Pancreas (tissue), 10 donors: ENCODE data around the gene TLL2. TPM values are rescaled to one million over a fixed set of nuclear protein-coding genes. Genes with fewer than 3 reads are reported as not detected.

ENCODE experiments used
- ATAC-seq, 4 donors: fragments of 200-7000 bp; cut with Tn5 transposase; one replicate each; pipeline versions ENCODE4 v1.8.0 to v1.9.1; 2020; ENCODE audit warnings: mild to moderate bottlenecking in 4 of 4, moderate library complexity in 4 of 4
- DNase-seq, 6 donors: peaks; one replicate each; pipeline ENCODE4 v3.0.0-alpha.2; 2020
- FAIRE-seq: peaks from 2 replicates; lab custom pipeline; 2012; peaks lifted over from hg19 to GRCh38; lab: Jason Lieb, UNC
- H3K27ac ChIP-seq, 4 donors: fragments of 200-600 bp; sonication (generic); 1 replicate in 3 of 4; 2 replicates in 1 of 4; pipeline versions ENCODE4 v1.5.0 to v1.8.0; 2020
- H3K27me3 ChIP-seq, 4 donors: fragments of 200-600 bp; one replicate each; pipeline ENCODE4 v1.8.0; 2021
- H3K36me3 ChIP-seq, 3 donors: fragments of 200-600 bp; sonication (generic) in 1 of 3; one replicate each; pipeline versions ENCODE4 v1.5.0 to v1.8.0; 2020 to 2021
- H3K4me1 ChIP-seq, 3 donors: fragments of 200-600 bp; one replicate each; pipeline ENCODE4 v1.8.0; 2021
- H3K4me3 ChIP-seq, 4 donors: fragments of 200-600 bp; sonication (generic) in 2 of 4; one replicate each; pipeline versions ENCODE4 v1.5.0 to v1.8.0; 2020 to 2021
- H3K9me3 ChIP-seq, 4 donors: fragments of 200-600 bp; one replicate each; pipeline ENCODE4 v1.8.0; 2021
- WGBS, 2 donors: extraction: QIAGEN DNeasy Blood & Tissue Kit; methylation state at CpG; one replicate each; pipeline ENCODE4 v1.1.7; 2013; 5-methylcytosine and 5-hydroxymethylcytosine counted together
- intact Hi-C, 3 donors: fragments of 100-400 bp; cut with DNase I; formaldehyde crosslinking; loops; one replicate each; pipeline versions ENCODE4 v1.11.1 to v1.14.2; 2022
- polyA plus RNA-seq, 2 donors: library from polyadenylated mRNA; stranded (reverse); fragments of 200-250 nt; gene quantifications; one replicate each; pipeline ENCODE4 v1.2.3, GENCODE V29; 2013
- total RNA-seq, 6 donors: library from RNA; stranded (reverse); fragmentation: NEBNext Ultra II Directional in 4 of 6; extraction: Animal tissue kit (Norgen Biotek cat#: 25700) in 4 of 6; gene quantifications; one replicate each; pipeline versions ENCODE4 v1.2.1 to v1.2.4, GENCODE V29; 2021 to 2023
- TF ChIP-seq, protein P1 (sequence below), 4 donors: fragments of 200-600 bp; sonication (generic) in 3 of 4; IDR thresholded peaks; one replicate each; pipeline versions ENCODE4 v1.5.0 to v1.8.0; 2021; ENCODE audit warnings: antibody characterized with exemption in 4 of 4
- donor health status: healthy with polysubstance abuse.
- donor health status: DM: no; HTN: no; CAD: no; lungs with moderate emphysema.
- donor health status: DM: no; HTN: no; CAD: no.
- donor health status: control.
- donor health status: control.
- donor health status: Bipolar disorder and iron deficiency.
- donor health status: DM: yes; HTN: yes; CAD: no.
- donor health status: DM: no; HTN: no; CAD: no.
- donor health status: DM: no; HTN: no; CAD: no.
- donor health status: DM: yes; HTN: yes; CAD: no.

The TLL2 gene
- total and polyA plus RNA-seq, 8 donors = 0.14 to 0.97 (median 0.27) TPM

- DNase-seq (no peak), ATAC-seq (no peak), FAIRE-seq (no peak)
- no peaks in the 10 kb centered on the region for H3K27me3 ChIP-seq
- intact Hi-C loops = no loop called here
- TF ChIP-seq, protein P1, sequence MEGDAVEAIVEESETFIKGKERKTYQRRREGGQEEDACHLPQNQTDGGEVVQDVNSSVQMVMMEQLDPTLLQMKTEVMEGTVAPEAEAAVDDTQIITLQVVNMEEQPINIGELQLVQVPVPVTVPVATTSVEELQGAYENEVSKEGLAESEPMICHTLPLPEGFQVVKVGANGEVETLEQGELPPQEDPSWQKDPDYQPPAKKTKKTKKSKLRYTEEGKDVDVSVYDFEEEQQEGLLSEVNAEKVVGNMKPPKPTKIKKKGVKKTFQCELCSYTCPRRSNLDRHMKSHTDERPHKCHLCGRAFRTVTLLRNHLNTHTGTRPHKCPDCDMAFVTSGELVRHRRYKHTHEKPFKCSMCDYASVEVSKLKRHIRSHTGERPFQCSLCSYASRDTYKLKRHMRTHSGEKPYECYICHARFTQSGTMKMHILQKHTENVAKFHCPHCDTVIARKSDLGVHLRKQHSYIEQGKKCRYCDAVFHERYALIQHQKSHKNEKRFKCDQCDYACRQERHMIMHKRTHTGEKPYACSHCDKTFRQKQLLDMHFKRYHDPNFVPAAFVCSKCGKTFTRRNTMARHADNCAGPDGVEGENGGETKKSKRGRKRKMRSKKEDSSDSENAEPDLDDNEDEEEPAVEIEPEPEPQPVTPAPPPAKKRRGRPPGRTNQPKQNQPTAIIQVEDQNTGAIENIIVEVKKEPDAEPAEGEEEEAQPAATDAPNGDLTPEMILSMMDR (IDR thresholded peaks at IDR 0.05) = no peak
- H3K27ac ChIP-seq = no peak overlapping the region
- WGBS, 2 donors = 56 to 73% methylated on average over 3 of the region's 3 CpGs
- no peak overlapping the region for H3K4me3 ChIP-seq
- no peaks in the 10 kb centered on the region for H3K4me1 ChIP-seq
- H3K36me3 ChIP-seq = no peaks in the 10 kb centered on the region
- H3K9me3 ChIP-seq = no peaks in the 10 kb centered on the region
Measured at GRCh38 chr10:96366508-96366907, 147.2 kb downstream of the TLL2 start.

GRCh38 chr10:96365571-96365970 lies 148.2 kb downstream of the TLL2 start:
- Histone ChIP-seq H3K36me3 (no peaks in the 10 kb centered on the region), H3K9me3 (no peaks in the 10 kb centered on the region), H3K27me3 (no peaks in the 10 kb centered on the region), H3K4me1 (no peaks in the 10 kb centered on the region), H3K27ac (no peak overlapping the region), H3K4me3 (no peak overlapping the region)
- ATAC-seq (no peak), FAIRE-seq (no peak), DNase-seq (no peak)
- 91 to 94% methylated on average over 3 of the region's 3 CpGs for WGBS, 2 donors
- intact Hi-C loops = no loop called here
- TF ChIP-seq, protein P1 (IDR thresholded peaks at IDR 0.05) = no peak

GRCh38 chr10:96360766-96361165 lies 153.0 kb downstream of the TLL2 start:
- H3K4me1 ChIP-seq = no peaks in the 10 kb centered on the region
- intact Hi-C loops = no loop called here
- no peaks in the 10 kb centered on the region for H3K27me3 ChIP-seq
- no peak for ATAC-seq
- no peak for DNase-seq
- no peaks in the 10 kb centered on the region for H3K36me3 ChIP-seq
- TF ChIP-seq, protein P1 (IDR thresholded peaks at IDR 0.05) = no peak
- no peaks in the 10 kb centered on the region for H3K9me3 ChIP-seq
- H3K27ac ChIP-seq = no peak overlapping the region
- WGBS, 2 donors = 65 to 71% methylated on average over 3 of the region's 3 CpGs
- FAIRE-seq = no peak
- no peak overlapping the region for H3K4me3 ChIP-seq

DNA sequence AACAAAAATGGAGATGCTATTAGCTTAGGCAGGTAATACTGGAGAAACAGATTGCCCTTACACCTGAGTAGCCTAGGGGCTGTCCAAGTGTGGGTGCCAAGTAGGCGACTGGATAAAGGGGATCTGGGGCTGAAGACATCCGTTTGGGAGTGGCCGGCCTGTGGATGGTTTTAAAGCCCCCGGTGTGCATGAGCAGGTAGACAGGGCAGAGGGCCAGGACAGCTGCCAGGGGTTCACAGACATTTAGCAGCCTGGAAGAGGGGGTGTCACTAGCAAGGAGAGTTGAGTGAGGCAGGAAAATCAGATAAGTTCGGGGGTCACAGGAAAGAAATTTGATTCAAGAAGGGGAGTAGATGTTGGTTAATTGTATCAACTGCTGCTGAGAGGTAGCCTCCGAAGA lies 153.4 kb downstream of the TLL2 start:
- Histone ChIP-seq H3K4me1 (no peaks in the 10 kb centered on the region), H3K27ac (no peak overlapping the region), H3K36me3 (no peaks in the 10 kb centered on the region), H3K27me3 (no peaks in the 10 kb centered on the region), H3K9me3 (no peaks in the 10 kb centered on the region), H3K4me3 (no peak overlapping the region)
- 86 to 91% methylated on average over 6 of the region's 6 CpGs for WGBS, 2 donors
- TF ChIP-seq, protein P1 (IDR thresholded peaks at IDR 0.05) = no peak
- FAIRE-seq = no peak
- ATAC-seq = no peak
- intact Hi-C loops = no loop called here
- no peak for DNase-seq

- H3K9me3 ChIP-seq = no peaks in the 10 kb centered on the region
- H3K27ac ChIP-seq = no peak overlapping the region
- 85 to 91% methylated on average over 6 of the region's 6 CpGs for WGBS, 2 donors
- TF ChIP-seq, protein P1 (IDR thresholded peaks at IDR 0.05) = no peak
- intact Hi-C loops = no loop called here
- no peaks in the 10 kb centered on the region for H3K27me3 ChIP-seq
- DNase-seq (no peak), ATAC-seq (no peak), FAIRE-seq (no peak)
- H3K4me1 ChIP-seq = no peaks in the 10 kb centered on the region
- H3K36me3 ChIP-seq = no peaks in the 10 kb centered on the region
- no peak overlapping the region for H3K4me3 ChIP-seq
Measured at GRCh38 chr10:96359616-96360015, 154.1 kb downstream of the TLL2 start.
